Neural progenitor cell (in vitro differentiated cells): ENCODE data around the gene NF1.

Experiments used
- CTCF ChIP-seq: fragments of 200-600 bp; sonication (generic); IDR thresholded peaks from 2 replicates; pipeline ENCODE4 v1.5.1; 2017; ENCODE audit warnings: antibody characterized with exemption, mild to moderate bottlenecking
- EZH2 ChIP-seq: fragments of 200-600 bp; sonication (generic); IDR thresholded peaks from 2 replicates; pipeline ENCODE4 v1.6.1; 2017; ENCODE audit warnings: antibody characterized with exemption, mild to moderate bottlenecking, moderate library complexity
- EZH2phosphoT487 ChIP-seq: fragments of 200-600 bp; sonication (generic); IDR thresholded peaks from 2 replicates; pipeline ENCODE4 v1.6.1; 2017; ENCODE audit warnings: antibody characterized with exemption

DNA sequence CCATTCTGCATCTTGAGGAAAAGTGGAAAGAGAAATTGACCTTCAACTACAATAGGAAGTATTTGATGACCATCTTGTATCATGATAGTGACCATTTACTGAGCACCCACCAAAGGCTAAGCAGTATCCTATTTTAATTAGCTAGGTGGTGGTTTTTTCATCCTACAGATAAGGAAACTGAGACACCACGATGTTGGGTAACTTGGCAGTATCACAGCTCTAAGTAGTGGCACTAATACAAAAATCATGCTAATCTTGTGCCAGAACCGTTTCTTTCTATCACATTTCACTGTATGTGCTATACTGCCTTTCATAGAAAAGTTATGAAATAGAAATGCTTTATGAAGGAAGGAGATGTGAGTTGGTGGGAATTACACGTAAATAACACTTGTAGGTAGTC lies 216.7 kb downstream of the NF1 start:
- TF ChIP-seq CTCF (no peak), EZH2phosphoT487 (no peak), EZH2 (no peak)
